ENCODE data around the gene SFMBT1. TPM values are rescaled to one million over a fixed set of nuclear protein-coding genes. Genes with fewer than 3 reads are reported as not detected.
"Not testable (repeated sequence)": the region's sequence is repeated elsewhere in the genome, so short reads cannot be mapped to it uniquely, and the experiment has no call there.

SFMBT1 gene
- total RNA-seq, 2 donors from 2014 or later = 12.7 to 16.4 TPM

DNA sequence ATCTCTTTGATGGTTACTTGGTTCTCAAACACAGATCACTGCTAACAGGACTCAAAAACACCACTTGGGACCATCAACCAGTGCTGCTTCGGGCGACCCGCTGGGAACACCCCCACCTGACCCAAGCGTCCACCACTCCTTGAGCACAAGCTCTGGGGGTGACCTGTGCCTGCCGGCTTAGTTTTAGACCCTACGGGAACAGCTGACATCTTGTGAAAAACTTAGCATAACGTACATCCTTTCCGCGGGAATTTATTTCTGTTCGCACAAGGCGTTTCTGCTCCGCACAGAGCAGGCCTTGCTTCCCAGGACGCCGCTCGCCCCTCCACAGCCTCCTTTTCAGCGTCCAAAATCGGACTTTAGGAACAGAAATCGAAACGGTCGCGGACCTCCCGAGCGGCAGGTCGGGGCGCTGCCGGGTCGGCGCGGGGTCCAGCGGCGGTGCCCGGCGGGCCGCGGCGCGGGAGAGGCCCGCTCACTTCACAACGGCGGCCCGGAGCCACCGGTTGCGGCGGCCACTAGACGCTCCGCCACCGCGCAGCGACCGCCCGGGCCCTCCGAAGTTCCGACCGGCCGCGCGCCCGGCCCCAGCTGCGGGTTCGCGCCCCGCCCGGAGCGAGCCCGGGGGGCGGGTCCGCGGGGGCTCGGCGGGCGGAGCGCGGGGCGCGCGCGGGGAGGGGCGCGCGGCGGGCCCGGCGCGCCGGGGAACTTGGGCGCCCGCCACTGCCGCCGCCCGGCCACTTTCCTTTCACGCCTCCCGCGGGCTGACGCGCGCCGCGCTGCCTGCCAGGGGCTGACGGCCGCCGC lies 959 bp downstream of the SFMBT1 start:
- intact Hi-C loops (cut with DNase I) = no loop called here
- DNase-seq = peak; percentile 74
- peak; percentile 65 to 76 for ATAC-seq

DNA sequence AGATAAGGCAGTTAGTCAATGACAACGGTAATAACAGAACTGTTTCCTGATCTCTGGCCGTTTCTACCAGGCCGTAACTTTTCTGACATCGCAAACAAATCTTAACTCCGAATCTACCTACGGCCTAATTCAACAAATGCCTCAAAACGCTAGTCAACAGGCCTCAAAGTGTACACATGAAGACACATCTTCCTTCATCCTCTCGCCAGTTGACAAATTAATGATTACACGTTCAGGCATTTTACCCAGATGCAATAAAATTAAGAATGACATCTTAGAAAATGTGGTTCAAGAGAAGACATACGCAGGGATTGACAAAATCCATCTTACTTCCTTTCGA lies 1.5 kb downstream of the SFMBT1 start:
- DNase-seq (no peak), ATAC-seq (no peak)
- intact Hi-C loops (cut with DNase I) = no loop called here

DNA sequence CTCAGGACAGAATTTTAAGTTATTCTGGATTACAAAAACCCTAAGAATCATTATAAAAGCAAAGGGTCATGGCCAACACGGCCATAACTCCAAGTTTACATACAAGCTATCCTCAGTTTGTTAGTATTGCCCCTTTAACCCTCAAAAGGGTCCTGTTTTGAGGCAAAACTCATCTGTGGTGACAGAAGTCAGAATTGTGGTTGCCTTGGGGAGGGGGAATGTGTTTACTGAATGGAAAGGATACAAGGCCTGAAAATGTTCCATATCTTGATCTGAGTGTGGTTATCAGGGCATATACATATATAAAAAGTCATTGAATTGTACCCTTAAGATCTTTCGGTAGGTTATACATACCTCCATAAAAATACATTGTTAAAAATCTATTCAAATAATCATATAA lies 2.1 kb downstream of the SFMBT1 start:
- intact Hi-C loops (cut with DNase I) = no loop called here
- no peak for DNase-seq
- ATAC-seq = no peak

DNA sequence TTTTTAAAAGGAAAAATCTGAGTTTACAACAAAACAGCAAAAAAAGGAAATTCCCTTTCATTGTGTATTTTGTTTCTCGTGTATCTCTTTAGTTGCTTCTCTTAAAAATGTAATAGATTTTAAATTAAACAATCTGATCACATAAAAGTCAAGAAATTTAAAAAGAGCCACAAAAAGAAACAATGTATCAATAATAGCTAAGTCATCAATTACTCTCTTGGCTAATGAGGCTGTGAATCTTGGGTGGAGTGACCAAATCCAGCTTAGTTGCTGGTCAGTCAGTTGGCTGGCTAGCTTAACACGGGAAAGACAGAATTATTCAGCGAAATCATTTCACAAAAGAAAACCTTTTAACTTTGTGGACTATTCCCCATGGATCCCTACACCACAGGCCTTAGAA lies 3.2 kb downstream of the SFMBT1 start:
- no peak for DNase-seq
- no peak for ATAC-seq
- intact Hi-C loops (cut with DNase I) = no loop called here

- no peak for DNase-seq
- no peak for ATAC-seq
- intact Hi-C loops (cut with DNase I) = no loop called here
Observed at GRCh38 chr3:53040351-53040820, 5.5 kb downstream of the SFMBT1 start.

- intact Hi-C loops (cut with DNase I) = no loop called here
- ATAC-seq = no peak
- no peak for DNase-seq
Observed at GRCh38 chr3:53039376-53039752, 6.5 kb downstream of the SFMBT1 start.

DNA sequence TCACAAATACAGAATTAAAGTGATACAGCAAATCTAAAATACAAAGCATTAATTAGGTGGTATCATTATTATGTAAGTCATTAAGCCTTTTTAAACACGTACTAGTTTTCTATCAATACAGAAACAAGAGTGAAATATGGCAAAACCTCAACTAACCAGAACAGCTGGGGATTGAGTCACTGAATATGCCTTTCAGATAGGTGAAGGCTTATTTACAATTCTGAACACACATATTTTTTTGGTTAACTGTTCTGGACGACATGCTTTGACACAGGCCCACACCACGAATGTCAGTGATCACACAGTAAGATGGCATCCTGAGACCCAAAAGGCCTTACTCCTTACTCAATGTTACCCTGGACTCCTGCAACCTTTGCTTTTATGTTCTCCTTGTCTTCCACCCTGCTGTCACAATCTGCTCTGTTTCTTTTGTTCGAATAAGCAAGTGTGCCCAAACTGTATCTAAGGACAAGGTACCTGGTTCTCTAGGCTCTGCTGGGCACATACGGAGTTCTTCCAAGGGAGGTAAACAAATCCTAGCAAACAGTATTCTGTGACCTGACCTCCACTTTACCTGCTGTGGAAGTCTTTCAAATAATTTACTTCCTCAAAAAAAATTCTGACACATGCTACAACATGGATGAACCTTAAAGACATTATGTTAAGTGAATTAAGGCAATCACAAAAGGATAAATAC lies 7.0 kb downstream of the SFMBT1 start:
- no peak for DNase-seq
- intact Hi-C loops (cut with DNase I) = no loop called here
- ATAC-seq = no peak

GRCh38 chr3:53035825-53036619 lies 9.9 kb downstream of the SFMBT1 start:
- intact Hi-C loops (cut with DNase I) = no loop called here
- DNase-seq (no peak), ATAC-seq (peak; percentile 21 to 27)

DNA sequence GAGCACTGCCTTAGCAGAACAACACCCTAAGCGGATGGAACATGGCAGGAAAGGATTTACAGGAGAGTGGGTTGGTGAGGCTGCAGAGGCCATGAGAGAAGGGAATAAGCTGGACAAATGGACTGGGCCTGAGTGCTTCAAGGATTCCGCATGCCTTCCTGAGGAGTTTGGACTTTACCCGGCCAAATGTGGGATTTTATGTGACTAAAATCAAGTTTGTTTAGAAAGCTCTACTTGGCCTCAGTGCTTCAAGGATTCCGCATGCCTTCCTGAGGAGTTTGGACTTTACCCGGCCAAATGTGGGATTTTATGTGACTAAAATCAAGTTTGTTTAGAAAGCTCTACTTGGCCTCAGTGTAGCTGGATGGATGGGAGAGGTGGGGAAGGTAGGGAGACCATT lies 10.9 kb downstream of the SFMBT1 start:
- ATAC-seq; intact Hi-C loops (cut with DNase I); DNase-seq: not testable (repeated sequence)

DNA sequence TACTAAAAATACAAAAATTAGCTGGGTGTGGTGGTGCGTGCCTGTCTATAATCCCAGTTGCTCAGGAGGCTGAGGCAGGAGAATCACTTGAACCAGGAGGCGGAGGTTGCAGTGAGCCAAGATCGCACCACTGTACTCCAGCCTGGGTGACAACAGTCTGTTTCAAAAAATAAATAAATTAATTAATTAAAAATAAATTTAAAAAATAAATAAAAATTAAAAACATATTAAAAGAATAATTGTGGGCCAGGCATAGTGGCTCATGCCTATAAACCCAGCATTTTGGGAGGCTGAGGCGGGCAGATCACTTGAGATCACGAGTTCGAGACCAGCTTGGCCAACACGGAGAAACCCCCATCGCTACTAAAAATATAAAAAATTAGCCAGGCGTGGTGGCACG lies 11.5 kb downstream of the SFMBT1 start:
- intact Hi-C loops (cut with DNase I); ATAC-seq; DNase-seq: not testable (repeated sequence)

DNA sequence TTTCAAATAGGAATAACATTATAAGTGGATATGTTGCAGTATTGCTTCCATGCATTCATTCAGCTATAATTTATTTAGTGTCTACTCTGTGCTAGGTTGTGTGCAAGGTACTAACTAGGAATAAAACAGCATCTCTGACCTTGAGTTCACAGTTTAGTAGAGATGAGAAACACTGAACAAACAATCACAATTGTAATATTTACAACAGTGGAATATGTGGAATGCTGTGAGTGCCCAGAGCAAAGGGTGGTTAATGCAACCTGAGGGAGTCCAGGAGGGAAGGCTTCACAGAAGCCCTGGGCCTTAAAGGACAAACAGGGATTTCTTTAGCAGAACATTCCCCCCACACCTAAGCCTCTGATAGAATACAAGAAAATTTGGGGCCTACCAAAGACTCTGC lies 13.3 kb downstream of the SFMBT1 start:
- ATAC-seq = no peak
- DNase-seq = no peak
- intact Hi-C loops (cut with DNase I) = no loop called here

DNA sequence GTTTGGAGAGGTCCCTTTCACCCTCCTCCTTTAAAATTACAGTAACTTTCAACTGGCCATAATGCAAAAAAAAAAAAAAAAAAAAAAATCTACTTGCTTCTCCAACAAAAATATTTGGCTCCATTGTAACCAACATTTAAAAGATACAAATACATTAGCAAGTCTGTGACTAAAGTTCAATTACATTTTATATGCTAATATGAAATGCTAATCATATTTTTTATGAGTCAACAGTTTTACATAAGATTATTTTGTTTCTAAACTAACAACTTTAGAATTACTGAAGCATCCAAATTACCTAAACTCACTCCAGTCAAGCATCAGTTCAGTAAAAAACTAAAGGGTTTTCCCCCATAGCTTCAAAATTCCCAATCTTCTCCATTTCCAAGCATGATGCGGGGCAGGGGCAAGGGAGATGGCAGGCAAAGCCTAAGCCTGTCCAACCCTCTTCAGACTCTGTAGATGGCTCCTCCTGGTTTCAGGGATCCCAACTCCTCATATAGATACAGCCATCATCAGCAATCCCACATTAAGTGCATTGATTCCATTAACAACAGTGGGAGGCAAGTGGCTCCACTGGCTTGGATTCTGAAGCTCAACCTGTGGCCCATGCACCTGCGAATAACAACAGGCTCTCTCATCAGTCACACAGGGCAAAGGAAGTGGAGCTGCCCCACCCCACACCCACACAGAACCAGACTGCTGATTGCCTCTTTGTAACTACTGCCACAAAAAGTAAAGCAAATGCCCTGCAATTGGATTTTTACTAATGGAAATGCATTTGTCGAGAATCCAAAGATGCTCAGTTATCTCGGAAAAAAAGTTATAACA lies 15.0 kb downstream of the SFMBT1 start:
- ATAC-seq (no peak), DNase-seq (no peak)
- intact Hi-C loops (cut with DNase I) = no loop called here

- DNase-seq (no peak), ATAC-seq (no peak)
- intact Hi-C loops (cut with DNase I) = no loop called here
Observed at GRCh38 chr3:53028641-53029040, 17.2 kb downstream of the SFMBT1 start.

- intact Hi-C loops (cut with DNase I) = no loop called here
- peak; percentile 49 to 57 for ATAC-seq
- no peak for DNase-seq
Observed at GRCh38 chr3:53027254-53027844, 18.5 kb downstream of the SFMBT1 start.

DNA sequence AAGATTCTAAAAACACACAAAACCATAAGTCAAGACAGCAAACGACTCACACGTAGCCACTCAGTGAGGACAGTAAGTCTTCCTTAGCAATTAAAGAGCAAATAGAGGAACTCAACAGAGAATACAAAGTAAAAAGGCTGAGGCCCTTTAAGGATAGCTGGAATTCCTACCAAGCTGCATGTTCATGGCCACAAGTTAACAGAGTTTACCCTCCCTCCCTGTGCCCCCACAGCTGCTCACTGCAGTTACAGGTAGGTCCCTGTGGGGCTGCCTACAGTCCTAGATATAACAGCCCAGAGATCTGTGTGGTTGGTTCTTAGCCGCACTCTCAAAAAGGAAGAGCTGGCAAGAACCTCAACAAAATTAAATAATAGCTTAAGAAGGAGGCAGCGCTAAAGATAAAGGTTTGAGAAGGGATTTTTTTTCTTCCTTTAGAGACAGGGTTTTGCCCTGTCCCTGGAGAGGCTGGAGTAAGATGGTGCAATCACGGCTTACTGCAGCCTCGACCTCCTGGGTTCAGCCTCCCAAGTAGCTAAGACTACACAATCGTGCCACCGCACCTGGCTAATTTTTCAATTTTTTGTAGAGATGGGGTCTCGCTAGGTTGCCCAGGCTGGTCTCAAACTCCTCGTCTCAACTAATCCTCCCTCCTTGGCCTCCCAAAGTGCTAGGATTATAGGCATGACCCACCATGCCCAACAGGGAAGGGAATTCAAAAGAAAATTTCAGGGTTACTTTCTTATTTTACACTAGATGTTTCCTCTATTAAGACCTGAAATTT lies 19.3 kb downstream of the SFMBT1 start:
- intact Hi-C loops (cut with DNase I) = no loop called here
- DNase-seq = no peak
- no peak for ATAC-seq

GRCh38 chr3:53024315-53024714 lies 21.6 kb downstream of the SFMBT1 start:
- DNase-seq (no peak), ATAC-seq (no peak)
- intact Hi-C loops (cut with DNase I) = no loop called here

DNA sequence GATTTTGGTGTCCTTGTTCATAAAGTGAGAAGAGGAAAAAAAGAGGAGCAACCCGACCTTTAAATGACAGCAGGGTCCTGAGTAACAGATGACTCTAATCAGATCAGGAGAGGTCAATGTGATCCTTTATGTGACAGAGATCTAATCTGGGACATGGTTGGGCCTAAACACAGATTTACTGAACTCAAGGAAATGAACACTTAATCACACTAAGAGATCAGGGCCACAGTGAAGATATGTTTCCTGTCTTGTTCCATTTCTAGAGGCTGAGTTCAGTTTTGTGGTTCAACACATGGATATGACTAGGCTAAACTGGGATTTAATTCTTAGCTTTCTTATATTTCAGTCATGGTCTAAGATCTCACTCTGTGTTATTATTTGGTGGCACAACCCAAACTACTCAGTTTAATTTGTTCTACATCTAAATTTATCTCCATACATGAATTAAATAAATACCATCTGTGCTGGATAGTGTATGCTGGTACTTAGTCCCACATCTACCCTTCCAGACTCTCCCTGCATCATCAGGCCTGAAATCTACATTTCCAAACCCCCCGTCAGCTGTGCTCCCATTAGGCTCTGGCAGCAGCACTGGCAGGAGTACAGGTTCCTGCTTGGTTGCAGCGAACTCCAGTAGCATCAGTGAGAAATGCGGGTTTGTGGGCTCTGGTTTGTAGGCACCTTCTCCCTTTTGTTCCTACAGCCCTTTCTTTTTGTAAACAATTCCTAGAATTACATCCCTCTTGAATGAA lies 22.6 kb downstream of the SFMBT1 start:
- DNase-seq (no peak), ATAC-seq (no peak)
- intact Hi-C loops (cut with DNase I) = no loop called here
